Panc1 (cell line): ENCODE measurements around the gene XBP1.

Experiments
- CTCF ChIP-seq: fragments of 450-650 bp; IDR thresholded peaks from 2 replicates; pipeline ENCODE4 v1.5.1; 2017; ENCODE audit warnings: mild to moderate bottlenecking
- POLR2AphosphoS5 ChIP-seq: IDR thresholded peaks from 2 replicates; pipeline ENCODE4 v1.6.1; 2012; ENCODE audit warnings: mild to moderate bottlenecking, low read depth, low read length, moderate library complexity
- REST ChIP-seq, 2 experiments: IDR thresholded peaks; 2 replicates each; pipeline ENCODE4 v1.6.1; 2011 to 2012; ENCODE audit warnings: low read depth in 2 of 2, control low read depth in 1 of 2, low read length in 1 of 2, mild to moderate bottlenecking in 1 of 2, moderate library complexity in 1 of 2; ENCODE audit not compliant: insufficient read depth in 1 of 2

GRCh38 chr22:28841111-28841510, 40.7 kb upstream of the XBP1 start:
- TF ChIP-seq CTCF (no peak), POLR2AphosphoS5 (no peak), REST (IDR thresholded peaks at IDR 0.05; ENCODE audit: insufficient read depth in 1 of 2, low read depth in 2 of 2, low read length in 1 of 2) (no peak)
